ENCODE results near the gene BSCL2.

Gene BSCL2

GRCh38 chr11:62726915-62727164 is 19.6 kb upstream of the BSCL2 start:
- TF ChIP-seq CTCF (IDR thresholded peaks at IDR 0.05) (no peak), ZFX (IDR thresholded peaks at IDR 0.05; ENCODE audit: borderline replicate concordance) (no peak)
- peak overlapping the region; percentile 99 for H3K27ac ChIP-seq

- peak overlapping the region; percentile 99 for H3K27ac ChIP-seq
- no peak for TF ChIP-seq CTCF (IDR thresholded peaks at IDR 0.05)
- no peak for TF ChIP-seq ZFX (IDR thresholded peaks at IDR 0.05; ENCODE audit: borderline replicate concordance)
Measured at GRCh38 chr11:62726156-62726914, 19.1 kb upstream of the BSCL2 start.

GRCh38 chr11:62725646-62726045 is 18.4 kb upstream of the BSCL2 start:
- peak overlapping the region; percentile 99 for H3K27ac ChIP-seq
- no peak for TF ChIP-seq CTCF (IDR thresholded peaks at IDR 0.05)
- TF ChIP-seq ZFX (IDR thresholded peaks at IDR 0.05; ENCODE audit: borderline replicate concordance) = no peak

GRCh38 chr11:62724171-62724570 is 16.9 kb upstream of the BSCL2 start:
- TF ChIP-seq CTCF (IDR thresholded peaks at IDR 0.05) (no peak), ZFX (IDR thresholded peaks at IDR 0.05; ENCODE audit: borderline replicate concordance) (no peak)

GRCh38 chr11:62721994-62722393 is 14.8 kb upstream of the BSCL2 start:
- H3K27ac ChIP-seq = no peak overlapping the region
- TF ChIP-seq CTCF (IDR thresholded peaks at IDR 0.05) (no peak), ZFX (IDR thresholded peaks at IDR 0.05; ENCODE audit: borderline replicate concordance) (no peak)

More at GRCh38 chr11:62724171-62724570, 16.9 kb upstream of the BSCL2 start:
- H3K27ac ChIP-seq = no peak overlapping the region; the same call in 1 of the 2 replicates

GRCh38 chr11:62719302-62719978 is 12.2 kb upstream of the BSCL2 start:
- no peak overlapping the region for H3K27ac ChIP-seq
- TF ChIP-seq CTCF (IDR thresholded peaks at IDR 0.05) = no peak

DNA sequence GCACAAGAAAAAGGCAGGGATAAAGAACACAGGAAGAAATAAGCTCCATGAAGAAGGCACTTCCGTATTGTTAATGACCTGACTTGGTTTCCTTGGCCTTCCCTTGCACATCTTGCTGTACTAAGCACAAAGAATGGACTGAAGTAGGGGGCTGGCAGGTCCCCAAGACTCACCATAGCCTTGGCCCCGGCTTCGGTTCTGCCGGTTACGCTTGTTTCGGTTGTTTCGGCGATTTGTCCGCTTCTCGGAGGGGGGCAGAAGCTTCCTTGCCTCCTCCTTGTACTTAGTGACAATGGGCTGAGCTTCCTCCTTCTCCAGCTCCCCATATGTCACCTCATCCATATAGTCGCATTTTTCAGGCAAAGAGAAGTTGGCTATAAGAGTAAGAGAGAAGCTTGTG is 9.6 kb upstream of the BSCL2 start:
- 0 out of 2 replicates have a peak overlapping the region, but pooled peaks have one; percentile 8 for H3K27ac ChIP-seq
- TF ChIP-seq ZFX (IDR thresholded peaks at IDR 0.05; ENCODE audit: borderline replicate concordance) = no peak
- no peak for TF ChIP-seq CTCF (IDR thresholded peaks at IDR 0.05)
